HG03439 (cell line): ENCODE results near the gene YDJC.
"Not testable (repeated sequence)": the region's sequence is repeated elsewhere in the genome, so short reads cannot be mapped to it uniquely, and the experiment has no call there.

Experiments used
- ATAC-seq: cut with Tn5 transposase; IDR thresholded peaks from one replicate; pipeline ENCODE4 v1.9.1; 2021; ENCODE audit warnings: mild to moderate bottlenecking, moderate library complexity; ENCODE audit not compliant: unreplicated experiment

Gene YDJC

DNA sequence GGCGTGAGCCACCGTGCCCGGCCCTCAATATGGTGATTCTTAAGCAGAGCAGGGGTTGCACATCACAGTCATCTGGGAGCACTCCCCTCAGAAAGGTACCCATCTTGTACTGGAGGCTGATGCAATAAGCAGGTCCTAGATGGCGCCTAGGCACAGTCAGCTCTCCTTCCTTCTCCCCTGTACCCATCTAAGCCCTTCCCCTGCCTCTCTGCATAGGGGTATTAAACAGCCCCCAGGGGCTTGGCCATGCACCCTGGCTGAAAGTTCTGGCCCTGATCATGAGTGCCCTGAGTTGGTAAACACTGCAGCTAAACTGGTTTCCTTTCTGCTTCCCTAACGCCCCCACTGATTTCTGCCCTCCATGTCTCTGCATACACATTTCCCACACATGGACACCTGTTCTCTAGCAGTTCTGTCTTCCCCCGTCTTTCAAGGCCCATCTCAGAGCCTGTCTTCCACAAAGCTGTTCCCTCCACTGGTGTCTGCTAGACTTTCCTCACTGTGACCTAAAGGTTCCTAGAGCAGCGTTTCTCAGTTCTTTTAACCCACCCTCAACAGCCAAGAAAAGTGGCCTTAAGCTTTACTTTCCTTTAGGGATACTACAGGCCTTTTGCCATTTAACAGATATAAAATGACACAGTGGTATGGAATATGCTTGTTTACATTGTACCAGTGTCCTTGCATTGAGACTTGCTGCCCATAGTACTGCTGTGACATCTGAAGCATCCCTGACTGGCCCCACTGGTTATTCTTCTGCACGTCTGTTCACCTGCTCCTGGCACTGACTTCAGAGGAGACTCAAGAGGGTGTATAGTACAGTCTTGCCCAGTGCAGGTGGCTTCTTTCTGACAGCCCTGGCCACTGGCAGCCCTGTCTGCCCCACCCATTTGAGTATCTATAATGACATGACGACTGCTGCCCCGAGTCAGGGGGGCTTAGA is 46.8 kb downstream of the YDJC start:
- no peak for ATAC-seq

DNA sequence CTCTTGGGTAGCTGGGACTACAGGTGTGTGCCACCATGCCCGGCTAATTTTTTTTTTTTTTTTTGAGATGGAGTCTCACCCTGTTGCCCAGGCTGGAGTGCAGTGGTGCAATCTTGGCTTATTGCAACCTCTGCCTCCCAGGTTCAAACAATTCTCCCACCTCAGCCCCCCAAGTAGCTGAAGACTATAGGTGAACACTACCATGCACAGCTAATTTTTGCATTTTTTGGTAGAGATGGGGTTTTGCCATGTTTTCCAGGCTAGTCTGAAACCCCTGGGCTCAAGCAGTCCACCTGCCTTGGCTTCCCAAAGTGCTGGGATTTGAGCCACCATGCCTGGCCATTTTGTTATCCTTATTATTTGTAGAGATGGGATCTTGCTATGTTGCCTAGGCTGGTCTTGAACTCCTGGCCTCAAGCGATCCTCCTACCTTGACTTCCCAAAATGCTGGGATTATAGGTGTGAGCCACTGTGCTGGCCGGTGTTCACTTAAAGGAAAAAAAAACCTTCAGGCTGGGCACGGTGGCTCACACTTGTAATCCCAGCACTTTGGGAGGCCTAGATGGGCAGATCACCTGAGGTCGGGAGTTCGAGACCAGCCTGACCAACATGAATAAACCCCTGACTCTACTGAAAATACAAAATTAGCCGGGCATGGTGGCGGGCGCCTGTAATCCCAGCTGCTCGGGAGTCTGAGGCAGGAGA is 48.7 kb downstream of the YDJC start:
- ATAC-seq = not testable (repeated sequence)

DNA sequence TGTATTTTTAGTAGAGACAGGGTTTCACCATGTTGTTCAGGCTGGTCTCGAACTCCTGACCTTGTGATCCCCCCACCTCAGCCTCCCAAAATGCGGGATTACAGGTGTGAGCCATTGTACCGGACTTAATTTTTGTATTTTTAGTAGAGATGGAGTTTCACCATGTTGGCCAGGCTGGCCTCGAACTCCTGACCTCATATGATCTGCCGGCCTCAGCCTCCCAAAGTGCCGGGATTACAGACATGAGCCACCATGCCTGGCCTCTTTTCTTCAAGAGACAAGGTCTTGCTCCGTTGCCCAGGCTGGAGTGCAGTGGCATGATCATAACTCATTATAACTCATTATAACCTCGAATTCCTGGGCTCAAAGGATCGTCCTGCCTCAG is 49.2 kb downstream of the YDJC start:
- ATAC-seq = not testable (repeated sequence)

DNA sequence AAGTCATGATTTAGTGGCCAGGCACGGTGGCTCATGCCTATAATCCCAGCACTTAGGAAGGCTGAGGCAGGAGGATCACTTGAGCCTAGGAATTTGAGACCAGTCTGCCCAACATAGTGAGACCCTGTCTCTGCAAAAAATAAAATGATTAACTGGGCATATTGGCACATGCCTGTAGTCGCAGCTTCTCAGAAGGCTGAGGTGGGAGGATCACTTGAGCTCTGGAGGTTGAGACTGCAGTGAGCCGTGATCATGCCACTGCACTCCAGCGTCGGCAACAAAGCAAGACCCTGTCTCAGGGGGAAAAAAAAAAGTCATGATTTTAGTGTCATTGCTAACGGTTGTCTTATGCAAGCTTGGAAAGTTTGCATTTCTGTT is 50.4 kb downstream of the YDJC start:
- no peak for ATAC-seq
